NT2/D1 (cell line): ENCODE results near the gene EGLN2.
"Not testable (repeated sequence)": the region's sequence is repeated elsewhere in the genome, so short reads cannot be mapped to it uniquely, and the experiment has no call there.

ENCODE experiments used
- DNase-seq: peaks from one replicate; pipeline ENCODE4 v3.0.0-alpha.2; 2011; ENCODE audit warnings: low read depth, low spot score
- H3K27me3 ChIP-seq: 2 replicates; pipeline ENCODE4 v1.6.0; 2011; ENCODE audit warnings: mild to moderate bottlenecking; ENCODE audit not compliant: insufficient read length, insufficient read depth
- H3K36me3 ChIP-seq: 2 replicates; pipeline ENCODE4 v1.6.1; 2011; ENCODE audit warnings: mild to moderate bottlenecking, low read length, mixed read lengths; ENCODE audit not compliant: insufficient read depth, insufficient read length
- H3K4me1 ChIP-seq: 2 replicates; pipeline ENCODE4 v1.5.1; 2011; ENCODE audit not compliant: insufficient read depth, insufficient read length
- H3K4me3 ChIP-seq: 2 replicates; pipeline ENCODE4 v1.5.1; 2011; ENCODE audit warnings: low read depth; ENCODE audit not compliant: insufficient read length
- H3K9ac ChIP-seq: 2 replicates; pipeline ENCODE4 v1.6.0; 2011; ENCODE audit warnings: low read depth; ENCODE audit not compliant: insufficient read length
- H3K9me3 ChIP-seq: 2 replicates; pipeline ENCODE4 v1.5.1; 2011; ENCODE audit warnings: mild to moderate bottlenecking, low read length; ENCODE audit not compliant: insufficient read depth
- SUZ12 ChIP-seq: IDR thresholded peaks from 2 replicates; pipeline ENCODE4 v1.6.1; 2011; ENCODE audit not compliant: insufficient read length, insufficient read depth; ENCODE audit errors: extremely low read depth
- YY1 ChIP-seq: IDR thresholded peaks from 2 replicates; pipeline ENCODE4 v1.6.1; 2011; ENCODE audit not compliant: insufficient read length, insufficient read depth
- ZNF274 ChIP-seq: IDR thresholded peaks from 2 replicates; pipeline ENCODE4 v1.6.1; 2011; ENCODE audit warnings: mild to moderate bottlenecking, low read depth, low read length

EGLN2 gene

DNA sequence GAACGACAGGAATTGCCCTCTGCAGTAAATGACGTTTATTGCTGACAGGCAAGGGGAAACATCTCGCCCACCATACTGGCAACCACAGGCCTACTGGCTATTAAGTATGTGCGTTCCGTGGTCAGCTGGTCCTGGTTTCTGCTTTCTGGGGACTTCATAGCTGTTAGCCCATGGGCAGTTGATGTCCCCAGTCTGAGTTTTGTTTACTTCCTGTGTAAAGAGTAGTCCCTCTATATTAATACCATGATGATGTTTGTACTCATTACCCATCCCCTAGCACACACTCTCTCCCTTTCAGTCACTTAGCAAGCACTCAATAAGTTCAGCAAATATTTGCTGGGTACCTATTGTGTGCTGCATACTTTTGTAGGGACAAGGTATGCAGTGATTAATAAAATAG lies 30.1 kb upstream of the EGLN2 start:
- Histone ChIP-seq H3K36me3 (peaks cover 43% of the 10 kb centered on the region), H3K9ac (no peak overlapping the region), H3K4me1 (no peaks in the 10 kb centered on the region), H3K4me3 (no peak overlapping the region), H3K27me3 (no peaks in the 10 kb centered on the region), H3K9me3 (peaks cover 8% of the 10 kb centered on the region; the same call in 1 of the 2 replicates)
- no peak for DNase-seq
- TF ChIP-seq YY1: no peak
- TF ChIP-seq ZNF274: no peak
- TF ChIP-seq SUZ12: no peak

DNA sequence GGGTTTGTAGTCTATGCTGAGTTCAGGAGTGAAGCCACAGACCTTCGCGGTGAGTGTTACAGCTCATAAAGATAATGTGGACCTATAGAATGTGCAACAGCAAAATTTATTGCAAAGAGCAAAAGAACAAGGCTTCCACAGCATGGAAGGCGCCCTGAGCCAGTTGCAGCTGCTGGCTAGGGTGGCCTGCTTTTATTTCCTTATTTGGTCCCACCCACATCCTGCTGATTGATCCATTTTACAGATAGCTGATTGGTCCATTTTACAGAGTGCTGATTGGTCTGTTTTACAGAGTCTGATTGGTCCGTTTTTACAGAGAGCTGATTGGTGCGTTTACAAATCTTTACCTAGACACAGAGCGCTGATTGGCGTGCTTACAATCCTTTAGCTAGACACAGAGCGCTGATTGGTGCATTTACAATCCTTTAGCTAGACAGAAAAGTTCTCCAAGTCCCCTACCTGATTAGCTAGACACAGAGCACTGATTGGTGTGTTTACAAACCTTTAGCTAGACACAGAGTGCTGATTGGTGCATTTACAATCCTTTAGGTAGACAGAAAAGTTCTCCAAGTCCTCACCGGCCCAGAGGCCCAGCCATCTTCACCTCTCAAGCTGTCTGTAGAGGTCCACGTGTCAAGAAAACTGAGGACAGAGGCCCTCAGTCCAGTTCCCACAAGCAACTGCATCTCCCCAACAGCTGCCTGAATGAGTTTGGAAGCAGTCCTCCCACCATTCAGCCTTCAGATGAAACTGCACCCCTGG lies 27.7 kb upstream of the EGLN2 start:
- not testable (repeated sequence) for H3K27me3 ChIP-seq, H3K4me1 ChIP-seq, H3K9ac ChIP-seq, DNase-seq, H3K9me3 ChIP-seq, H3K4me3 ChIP-seq
- H3K36me3 ChIP-seq: peaks cover 30% of the 10 kb centered on the region

DNA sequence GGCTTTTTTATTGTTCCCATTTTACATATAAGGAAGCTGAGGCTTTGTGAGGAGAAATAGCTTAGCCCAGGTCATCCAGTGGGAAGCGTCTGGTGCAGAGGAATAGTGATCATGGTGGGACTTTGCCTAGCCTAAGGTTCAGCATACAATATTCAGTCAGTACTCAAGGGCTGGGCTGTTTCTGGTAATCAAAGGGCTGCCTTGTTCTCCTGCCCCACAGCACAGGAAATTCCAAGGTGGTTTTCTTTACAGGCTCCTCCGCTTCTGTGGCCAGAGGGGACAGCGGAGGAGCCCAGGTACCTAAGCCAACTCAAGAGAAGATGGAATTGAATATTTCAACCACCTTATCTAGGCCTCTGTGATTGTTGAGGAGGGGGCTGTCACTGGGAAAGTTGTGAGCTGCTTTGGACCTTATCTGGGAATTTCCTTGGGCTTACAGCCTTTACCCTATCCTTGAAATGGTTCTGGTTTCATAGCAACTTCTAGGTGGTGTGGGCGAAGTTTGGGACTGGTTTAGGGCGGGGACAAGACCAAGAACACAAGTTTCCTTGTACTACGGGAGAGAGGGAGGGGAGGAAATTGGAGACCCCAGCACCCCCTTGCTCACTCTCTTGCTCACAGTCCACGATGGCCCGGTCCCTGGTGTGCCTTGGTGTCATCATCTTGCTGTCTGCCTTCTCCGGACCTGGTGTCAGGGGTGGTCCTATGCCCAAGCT lies 23.9 kb upstream of the EGLN2 start, which contains the start of gene MIA:
Gene MIA (plus strand): TSS at position 606 of the 716 bp plus-strand sequence. CDS start 22 bp downstream, at position 628.
- Histone ChIP-seq H3K4me3 (no peak within 1 kb of the TSS), H3K9me3 (peaks cover 8% of the 10 kb centered on the region; the same call in 1 of the 2 replicates), H3K27me3 (no peaks in the 10 kb centered on the region), H3K4me1 (peaks cover 9% of the 10 kb centered on the region), H3K36me3 (peaks cover 24% of the 10 kb centered on the region), H3K9ac (no peak within 1 kb of the TSS)
- TF ChIP-seq YY1 (no peak), ZNF274 (no peak), SUZ12 (no peak)
- no peak for DNase-seq

DNA sequence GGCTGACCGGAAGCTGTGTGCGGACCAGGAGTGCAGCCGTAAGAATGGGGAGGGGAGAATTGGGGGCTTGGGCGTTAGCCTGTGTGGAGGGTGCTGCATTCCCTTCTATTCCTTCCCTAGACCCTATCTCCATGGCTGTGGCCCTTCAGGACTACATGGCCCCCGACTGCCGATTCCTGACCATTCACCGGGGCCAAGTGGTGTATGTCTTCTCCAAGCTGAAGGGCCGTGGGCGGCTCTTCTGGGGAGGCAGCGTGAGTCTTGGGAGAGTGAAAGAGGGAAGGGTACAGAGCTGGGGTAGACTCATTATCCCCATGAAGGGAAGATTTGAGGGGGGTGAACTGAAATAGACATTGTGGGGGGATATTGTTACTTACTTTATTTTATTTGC lies 23.4 kb upstream of the EGLN2 start:
- Histone ChIP-seq H3K4me1 (peaks cover 10% of the 10 kb centered on the region), H3K9me3 (peaks cover 8% of the 10 kb centered on the region; the same call in 1 of the 2 replicates), H3K4me3 (no peak overlapping the region), H3K9ac (no peak overlapping the region), H3K27me3 (no peaks in the 10 kb centered on the region), H3K36me3 (peaks cover 29% of the 10 kb centered on the region)
- DNase-seq: no peak
- TF ChIP-seq ZNF274 (no peak), SUZ12 (no peak), YY1 (no peak)

DNA sequence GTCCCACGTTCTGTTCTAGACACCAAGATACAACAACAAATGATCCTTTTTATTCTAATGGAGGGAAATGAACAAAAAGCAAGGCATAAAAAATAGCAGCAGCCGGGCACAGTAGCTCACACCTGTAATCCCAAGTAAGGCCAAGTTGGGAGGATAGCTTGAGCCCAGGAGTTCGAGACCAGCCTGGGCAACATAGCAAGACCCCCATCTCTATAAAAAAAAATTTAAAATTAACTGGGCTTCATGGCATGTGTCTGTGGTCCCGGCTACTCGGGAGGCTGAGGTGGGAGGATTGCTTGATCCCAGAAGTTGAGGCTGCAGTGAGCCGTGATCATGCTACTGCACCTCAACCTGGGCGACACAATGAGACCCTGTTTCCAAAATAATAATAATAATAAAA lies 22.6 kb upstream of the EGLN2 start:
- peaks cover 10% of the 10 kb centered on the region for H3K4me1 ChIP-seq
- no peak for DNase-seq
- no peaks in the 10 kb centered on the region for H3K27me3 ChIP-seq
- H3K9ac ChIP-seq: no peak overlapping the region
- H3K4me3 ChIP-seq: no peak overlapping the region
- H3K9me3 ChIP-seq: 0 out of 2 replicates have a peak, but pooled peaks cover 1% of the 10 kb centered on the region
- peaks cover 28% of the 10 kb centered on the region for H3K36me3 ChIP-seq
- no peak for TF ChIP-seq ZNF274
- no peak for TF ChIP-seq SUZ12
- TF ChIP-seq YY1: no peak

DNA sequence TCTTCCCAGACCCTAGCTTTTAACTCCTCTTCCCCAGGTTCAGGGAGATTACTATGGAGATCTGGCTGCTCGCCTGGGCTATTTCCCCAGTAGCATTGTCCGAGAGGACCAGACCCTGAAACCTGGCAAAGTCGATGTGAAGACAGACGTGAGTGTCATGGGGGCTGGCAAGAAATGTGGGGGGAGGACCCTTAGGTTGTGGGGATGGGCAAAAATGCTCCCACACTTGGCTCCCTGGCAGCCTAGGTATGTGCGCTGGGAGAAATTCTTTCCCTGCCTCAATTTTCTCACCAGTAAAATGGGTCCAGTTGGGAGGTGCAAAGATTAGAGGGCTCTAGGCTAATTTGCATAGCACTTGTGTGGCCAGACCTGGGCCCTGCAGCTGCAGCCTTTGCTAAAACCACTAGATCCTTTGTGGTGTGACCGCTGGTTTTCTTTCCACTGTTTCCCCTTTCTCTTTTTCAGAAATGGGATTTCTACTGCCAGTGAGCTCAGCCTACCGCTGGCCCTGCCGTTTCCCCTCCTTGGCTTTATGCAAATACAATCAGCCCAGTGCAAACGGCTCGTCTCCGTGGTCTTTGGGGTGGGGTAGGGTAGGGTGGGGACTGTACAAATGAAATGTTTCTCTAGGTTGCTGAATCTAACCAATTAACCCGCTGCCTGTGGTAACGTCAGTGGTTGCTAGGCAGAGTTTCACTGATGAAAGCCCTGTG lies 21.9 kb upstream of the EGLN2 start:
- peak; percentile 77 for DNase-seq
- TF ChIP-seq ZNF274 (no peak), YY1 (no peak), SUZ12 (no peak)
- Histone ChIP-seq H3K4me1 (peaks cover 10% of the 10 kb centered on the region), H3K4me3 (peak overlapping the region; percentile 24), H3K36me3 (peaks cover 23% of the 10 kb centered on the region), H3K27me3 (no peaks in the 10 kb centered on the region), H3K9ac (peak overlapping the region; percentile 71), H3K9me3 (no peaks in the 10 kb centered on the region)

DNA sequence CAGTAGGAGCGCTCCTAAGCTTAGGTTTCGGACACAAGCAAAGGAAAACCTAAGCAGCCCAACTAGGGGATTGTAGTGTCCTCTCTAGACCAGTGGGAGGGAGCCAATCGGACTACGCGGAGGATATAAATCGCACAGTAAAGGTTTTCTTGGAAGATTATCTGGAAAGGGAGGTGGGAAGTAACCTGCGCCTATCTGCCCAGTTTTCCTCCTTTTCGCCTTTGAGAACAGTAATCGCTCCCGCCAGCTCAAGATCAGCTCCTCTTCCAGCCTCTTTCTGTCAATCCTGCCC lies 21.4 kb upstream of the EGLN2 start:
- H3K4me3 ChIP-seq: peak overlapping the region; percentile 24
- H3K36me3 ChIP-seq: peaks cover 25% of the 10 kb centered on the region
- no peaks in the 10 kb centered on the region for H3K9me3 ChIP-seq
- no peak for DNase-seq
- TF ChIP-seq SUZ12 (no peak), YY1 (no peak)
- no peaks in the 10 kb centered on the region for H3K27me3 ChIP-seq
- peaks cover 10% of the 10 kb centered on the region for H3K4me1 ChIP-seq
- H3K9ac ChIP-seq: peak overlapping the region; percentile 71
